WERI-Rb-1 (cell line): ENCODE results near the gene DNAJB6.
"Not testable (repeated sequence)": the region's sequence is repeated elsewhere in the genome, so short reads cannot be mapped to it uniquely, and the experiment has no call there.

ENCODE experiments used
- DNase-seq: peaks from one replicate; pipeline ENCODE4 v3.0.0-alpha.2; 2020
- H3K27ac ChIP-seq: fragments of 250-450 bp; sonication (Bioruptor Pico); 2 replicates; pipeline ENCODE4 v1.5.1; 2020; ENCODE audit warnings: mild to moderate bottlenecking, moderate library complexity
- H3K27me3 ChIP-seq: fragments of 250-450 bp; sonication (Bioruptor Pico); 2 replicates; pipeline ENCODE4 v1.5.1; 2021; ENCODE audit warnings: mild to moderate bottlenecking, low read depth, moderate library complexity; ENCODE audit not compliant: insufficient read depth, severe bottlenecking
- H3K36me3 ChIP-seq: fragments of 250-450 bp; sonication (Bioruptor Pico); 2 replicates; pipeline ENCODE4 v1.5.1; 2020; ENCODE audit warnings: mild to moderate bottlenecking, moderate library complexity
- H3K4me3 ChIP-seq: 2 replicates; pipeline ENCODE4 v1.5.1; 2011; ENCODE audit warnings: low read depth, mild to moderate bottlenecking, control low read depth, low read length
- H3K9me3 ChIP-seq: fragments of 250-450 bp; sonication (Bioruptor Pico); 2 replicates; pipeline ENCODE4 v1.5.1; 2021; ENCODE audit warnings: mild to moderate bottlenecking, moderate library complexity; ENCODE audit not compliant: severe bottlenecking
- CTCF ChIP-seq: IDR thresholded peaks from 2 replicates; pipeline ENCODE4 v1.5.1; 2011; ENCODE audit warnings: low read depth, mild to moderate bottlenecking, control low read depth, inconsistent platforms, low read length

The DNAJB6 gene

GRCh38 chr7:157313645-157314044 lies 23.2 kb upstream of the DNAJB6 start:
- Histone ChIP-seq H3K4me3 (no peak overlapping the region), H3K36me3 (no peaks in the 10 kb centered on the region), H3K27me3 (no peaks in the 10 kb centered on the region), H3K9me3 (no peaks in the 10 kb centered on the region), H3K27ac (no peak overlapping the region)
- no peak for TF ChIP-seq CTCF
- DNase-seq: no peak

- Histone ChIP-seq H3K27ac (no peak overlapping the region), H3K36me3 (no peaks in the 10 kb centered on the region), H3K4me3 (no peak overlapping the region), H3K9me3 (no peaks in the 10 kb centered on the region), H3K27me3 (no peaks in the 10 kb centered on the region)
- no peak for TF ChIP-seq CTCF
- DNase-seq: no peak
These were observed 18.6 kb upstream of the DNAJB6 start for GRCh38 chr7:157318015-157318706.

DNA sequence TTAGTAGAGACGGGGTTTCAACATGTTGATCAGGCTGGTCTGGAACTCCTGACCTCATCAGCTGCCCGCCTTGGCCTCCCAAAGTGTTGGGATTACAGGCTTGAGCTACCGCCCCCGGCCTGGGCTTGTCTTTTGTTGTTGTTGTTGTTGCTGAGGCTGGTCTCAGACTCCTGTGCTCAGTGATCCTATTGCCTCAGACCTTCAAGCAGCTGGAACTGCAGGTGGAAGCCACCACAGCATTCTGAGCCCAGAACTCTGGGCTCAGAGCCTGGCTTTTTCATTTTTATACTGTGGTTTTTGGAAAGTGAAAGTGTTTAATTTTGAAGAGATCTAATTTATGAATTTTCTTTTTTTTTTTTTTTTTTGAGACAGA lies 16.2 kb upstream of the DNAJB6 start:
- H3K4me3 ChIP-seq: no peak overlapping the region
- no peaks in the 10 kb centered on the region for H3K27me3 ChIP-seq
- no peak for DNase-seq
- no peak overlapping the region for H3K27ac ChIP-seq
- no peaks in the 10 kb centered on the region for H3K36me3 ChIP-seq
- no peaks in the 10 kb centered on the region for H3K9me3 ChIP-seq
- TF ChIP-seq CTCF: no peak

DNA sequence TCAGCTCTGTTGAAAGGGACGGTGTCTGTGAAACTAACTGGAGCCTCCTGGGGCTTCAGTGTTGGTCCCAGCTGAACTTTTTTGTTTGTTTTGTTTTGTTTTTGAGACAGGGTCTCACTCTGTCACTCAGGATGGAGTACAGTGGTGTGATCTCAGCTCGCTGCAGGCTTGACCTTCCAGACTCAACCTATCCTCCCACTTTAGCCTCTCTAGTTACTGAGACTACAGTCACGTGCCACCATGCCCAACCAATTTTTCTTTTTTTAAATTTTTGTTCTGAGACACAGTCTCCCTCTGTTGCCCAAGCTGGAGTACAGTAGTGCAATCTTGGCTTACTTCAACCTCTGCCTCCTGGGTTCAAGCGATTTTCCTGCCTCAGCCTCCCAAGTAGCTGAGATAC lies 13.4 kb upstream of the DNAJB6 start:
- Histone ChIP-seq H3K36me3 (no peaks in the 10 kb centered on the region), H3K27me3 (no peaks in the 10 kb centered on the region), H3K27ac (no peak overlapping the region), H3K9me3 (no peaks in the 10 kb centered on the region), H3K4me3 (no peak overlapping the region)
- TF ChIP-seq CTCF: no peak
- no peak for DNase-seq

DNA sequence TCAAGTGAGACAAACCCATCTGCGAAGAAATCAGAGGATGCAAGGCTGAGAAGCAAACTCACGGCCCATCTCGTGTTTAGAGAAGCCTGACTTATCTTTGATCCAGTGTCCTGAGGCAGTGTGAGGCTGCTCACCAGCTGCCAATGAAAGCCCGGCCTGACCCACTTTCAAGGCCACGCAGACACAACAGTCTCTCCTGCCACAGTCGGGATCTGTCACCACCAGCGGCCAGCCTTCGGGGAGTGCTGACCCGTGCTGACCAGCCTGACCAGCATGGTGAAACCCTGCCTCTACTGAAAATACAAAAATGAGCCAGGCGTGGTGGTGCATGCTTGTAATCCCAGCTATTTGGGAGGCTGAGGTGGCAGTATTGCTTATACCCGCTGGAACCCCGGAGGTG lies 7.4 kb upstream of the DNAJB6 start:
- TF ChIP-seq CTCF: no peak
- Histone ChIP-seq H3K27me3 (no peaks in the 10 kb centered on the region), H3K9me3 (no peaks in the 10 kb centered on the region), H3K27ac (peak overlapping the region; percentile 28), H3K4me3 (no peak overlapping the region), H3K36me3 (no peaks in the 10 kb centered on the region)
- peak; percentile 73 for DNase-seq

GRCh38 chr7:157330567-157330966 lies 6.2 kb upstream of the DNAJB6 start:
- H3K27ac ChIP-seq, DNase-seq: not testable (repeated sequence)

DNA sequence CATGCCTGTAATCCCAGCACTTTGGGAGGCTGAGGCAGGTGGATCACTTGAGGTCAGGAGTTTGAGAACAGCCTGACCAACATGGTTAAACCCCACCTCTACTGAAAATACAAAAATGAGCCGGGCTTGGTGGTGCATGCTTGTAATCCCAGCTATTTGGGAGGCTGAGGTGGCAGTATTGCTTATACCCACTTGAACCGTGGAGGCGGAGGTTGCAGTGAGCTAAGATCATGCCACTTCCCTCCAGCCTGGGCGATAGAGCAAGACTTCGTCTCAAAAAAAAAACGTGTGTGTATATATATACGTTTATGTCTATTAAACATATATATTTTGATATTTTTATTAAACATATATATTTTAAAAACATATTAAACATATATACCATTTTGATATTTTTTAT lies 5.8 kb upstream of the DNAJB6 start:
- not testable (repeated sequence) for H3K36me3 ChIP-seq, H3K27me3 ChIP-seq, H3K4me3 ChIP-seq

More at GRCh38 chr7:157330567-157330966, 6.2 kb upstream of the DNAJB6 start:
- H3K36me3 ChIP-seq, H3K9me3 ChIP-seq, H3K4me3 ChIP-seq, H3K27me3 ChIP-seq: not testable (repeated sequence)

More for the DNA sequence above, 5.8 kb upstream of the DNAJB6 start:
- not testable (repeated sequence) for H3K9me3 ChIP-seq, DNase-seq, H3K27ac ChIP-seq
